Mesenchymal stem cell (in vitro differentiated cells and primary cell): ENCODE data around the gene NBPF12.
A peak's percentile ranks its signal among the peaks of the same experiment; 100 is the strongest.
"Not testable (repeated sequence)": the region's sequence is repeated elsewhere in the genome, so short reads cannot be mapped to it uniquely, and the experiment has no call there.

Experiments
- DNase-seq: peaks from one replicate; pipeline ENCODE4 v3.0.0-alpha.2; 2013
- H2AFZ ChIP-seq: one replicate; pipeline ENCODE4 v1.6.1; 2013; ENCODE audit warnings: low read depth, mild to moderate bottlenecking, control low read depth, inconsistent platforms, low read length, moderate library complexity
- H2AK5ac ChIP-seq: 2 replicates; pipeline ENCODE4 v1.6.1; 2013; ENCODE audit warnings: low read length, moderate library complexity, mild to moderate bottlenecking, inconsistent platforms; ENCODE audit not compliant: severe bottlenecking
- H2BK120ac ChIP-seq: one replicate; pipeline ENCODE4 v1.6.1; 2013; ENCODE audit warnings: low read depth, mild to moderate bottlenecking, inconsistent platforms, low read length, moderate library complexity
- H2BK12ac ChIP-seq, 2 experiments: one replicate each; pipeline ENCODE4 v1.6.1; 2013; ENCODE audit warnings: inconsistent platforms in 2 of 2, low read length in 2 of 2, mild to moderate bottlenecking in 2 of 2, moderate library complexity in 2 of 2, control low read depth in 1 of 2
- H2BK15ac ChIP-seq: one replicate; pipeline ENCODE4 v1.6.1; 2013; ENCODE audit warnings: mild to moderate bottlenecking, low read depth, inconsistent platforms; ENCODE audit not compliant: poor library complexity, severe bottlenecking
- H2BK5ac ChIP-seq: 2 replicates; pipeline ENCODE4 v1.6.1; 2013; ENCODE audit warnings: low read depth, mild to moderate bottlenecking, low read length, control low read depth, inconsistent platforms; ENCODE audit not compliant: poor library complexity, severe bottlenecking
- H3K14ac ChIP-seq, 2 experiments: one replicate each; pipeline ENCODE4 v1.6.1; 2013; ENCODE audit warnings: inconsistent platforms in 2 of 2, low read length in 2 of 2, control low read depth in 1 of 2, mild to moderate bottlenecking in 1 of 2, moderate library complexity in 1 of 2
- H3K18ac ChIP-seq, 2 experiments: one replicate each; pipeline ENCODE4 v1.6.1; 2013; ENCODE audit warnings: inconsistent platforms in 2 of 2, low read length in 2 of 2, control low read depth in 1 of 2, low read depth in 1 of 2, mild to moderate bottlenecking in 1 of 2
- H3K23ac ChIP-seq, 2 experiments: one replicate each; pipeline ENCODE4 v1.6.1; 2013; ENCODE audit warnings: inconsistent platforms in 2 of 2, low read length in 2 of 2, mild to moderate bottlenecking in 2 of 2, moderate library complexity in 2 of 2, control low read depth in 1 of 2
- H3K27ac ChIP-seq: 2 replicates; pipeline ENCODE4 v1.5.1; 2013; ENCODE audit warnings: mild to moderate bottlenecking, moderate library complexity, low read length, control low read depth, inconsistent platforms; ENCODE audit not compliant: poor library complexity, severe bottlenecking
- H3K27me3 ChIP-seq, 2 experiments: 2 replicates each; pipeline versions ENCODE4 v1.6.1 to v1.7.0; 2013; ENCODE audit warnings: low read length in 2 of 2, mild to moderate bottlenecking in 2 of 2, moderate library complexity in 2 of 2, control low read depth in 1 of 2, inconsistent platforms in 1 of 2; ENCODE audit not compliant: control insufficient read depth in 1 of 2, insufficient read depth in 1 of 2
- H3K36me3 ChIP-seq, 2 experiments: 2 replicates each; pipeline versions ENCODE4 v1.6.1 to v1.7.0; 2013; ENCODE audit warnings: low read length in 2 of 2, control low read depth in 1 of 2, inconsistent platforms in 1 of 2, low read depth in 1 of 2, mild to moderate bottlenecking in 1 of 2; ENCODE audit not compliant: insufficient read depth in 2 of 2, control insufficient read depth in 1 of 2
- H3K4ac ChIP-seq, 2 experiments: one replicate each; pipeline ENCODE4 v1.6.1; 2013; ENCODE audit warnings: inconsistent platforms in 2 of 2, low read length in 2 of 2, mild to moderate bottlenecking in 2 of 2, moderate library complexity in 2 of 2, control low read depth in 1 of 2, low read depth in 1 of 2
- H3K4me1 ChIP-seq: 2 replicates; pipeline ENCODE4 v1.6.1; 2013; ENCODE audit warnings: low read depth, low read length, control low read depth; ENCODE audit not compliant: control insufficient read depth, insufficient read depth
- H3K4me2 ChIP-seq: 2 replicates; pipeline ENCODE4 v1.6.1; 2013; ENCODE audit warnings: low read length, mild to moderate bottlenecking, inconsistent platforms; ENCODE audit not compliant: poor library complexity, severe bottlenecking
- H3K4me3 ChIP-seq, 2 experiments: 2 replicates each; pipeline versions ENCODE4 v1.5.1 to v1.7.0; 2013; ENCODE audit warnings: low read length in 2 of 2, mild to moderate bottlenecking in 2 of 2, control low read depth in 1 of 2, low read depth in 1 of 2; ENCODE audit not compliant: insufficient read depth in 1 of 2
- H3K79me1 ChIP-seq: replicated peaks from 2 replicates; pipeline ENCODE4 v1.6.1; 2013; ENCODE audit warnings: mild to moderate bottlenecking, control low read depth, low read length, inconsistent platforms; ENCODE audit not compliant: poor library complexity, severe bottlenecking
- H3K9ac ChIP-seq: 2 replicates; pipeline ENCODE4 v1.7.0; 2013; ENCODE audit warnings: mild to moderate bottlenecking, low read length, moderate library complexity
- H3K9me3 ChIP-seq: 2 replicates; pipeline ENCODE4 v1.7.0; 2013; ENCODE audit warnings: mild to moderate bottlenecking, low read length; ENCODE audit not compliant: control insufficient read depth
- H4K8ac ChIP-seq: one replicate; pipeline ENCODE4 v1.6.1; 2013; ENCODE audit warnings: inconsistent platforms, mild to moderate bottlenecking, low read length, moderate library complexity
- H4K91ac ChIP-seq: one replicate; pipeline ENCODE4 v1.6.1; 2013; ENCODE audit warnings: mild to moderate bottlenecking, low read length, inconsistent platforms
- WGBS: methylation state at CpG from one replicate; pipeline ENCODE4 v1.1.7; 2013; ENCODE audit warnings: mixed read lengths; 5-methylcytosine and 5-hydroxymethylcytosine counted together

NBPF12 gene

DNA sequence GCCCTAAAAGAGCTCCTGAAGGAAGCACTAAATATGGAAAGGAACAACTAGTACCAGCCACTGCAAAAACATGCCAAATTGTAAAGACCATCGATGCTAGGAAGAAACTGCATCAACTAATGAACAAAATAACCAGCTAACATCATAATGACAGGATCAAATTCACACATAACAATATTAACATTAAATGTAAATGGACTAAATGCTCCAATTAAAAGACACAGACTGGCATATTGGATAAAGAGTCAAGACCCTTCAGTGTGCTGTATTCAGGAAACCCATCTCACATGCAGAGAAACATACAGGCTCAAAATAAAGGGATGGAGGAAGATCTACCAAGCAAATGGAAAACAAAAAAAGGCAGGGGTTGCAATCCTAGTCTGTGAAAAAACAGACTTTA is 70.4 kb downstream of the NBPF12 start:
- not testable (repeated sequence) for DNase-seq, H3K4ac ChIP-seq, H3K23ac ChIP-seq, H4K91ac ChIP-seq, H3K18ac ChIP-seq, H2BK15ac ChIP-seq, H3K36me3 ChIP-seq, H2BK120ac ChIP-seq, H3K79me1 ChIP-seq, H3K9me3 ChIP-seq, H3K14ac ChIP-seq, H3K4me1 ChIP-seq, H3K9ac ChIP-seq, H2BK12ac ChIP-seq, H4K8ac ChIP-seq, H3K4me2 ChIP-seq, H2BK5ac ChIP-seq, H2AK5ac ChIP-seq, H3K27me3 ChIP-seq, H3K27ac ChIP-seq, H3K4me3 ChIP-seq, H2AFZ ChIP-seq
- no CpG with 5 or more reads among the region's 1 CpG for WGBS

DNA sequence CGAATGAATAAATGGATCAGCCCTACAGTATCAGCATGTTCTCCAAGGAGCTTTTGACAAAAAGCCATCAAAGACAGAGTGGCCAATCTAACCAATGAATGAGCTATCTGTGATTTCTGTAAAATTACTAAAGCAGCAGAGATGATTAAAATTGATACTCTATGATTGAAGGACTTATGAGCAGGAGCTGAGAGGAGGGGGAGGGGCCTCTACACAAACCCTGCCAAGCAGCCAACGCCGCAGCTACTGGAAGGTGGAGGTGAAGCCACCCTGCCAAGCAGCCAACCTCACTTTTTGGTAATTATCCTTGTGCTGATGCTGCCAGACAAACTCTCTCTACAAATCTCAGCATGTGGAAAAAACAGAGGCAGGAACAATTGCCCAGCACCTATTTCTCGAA is 88.9 kb downstream of the NBPF12 start:
- not testable (repeated sequence) for H3K9me3 ChIP-seq, H3K4ac ChIP-seq, H2BK5ac ChIP-seq, H3K36me3 ChIP-seq, H2BK120ac ChIP-seq, H3K4me1 ChIP-seq, H3K27ac ChIP-seq, H3K4me3 ChIP-seq, H2AFZ ChIP-seq, H4K91ac ChIP-seq, H3K79me1 ChIP-seq, H2AK5ac ChIP-seq, H2BK15ac ChIP-seq, H3K9ac ChIP-seq, H3K4me2 ChIP-seq, H4K8ac ChIP-seq, DNase-seq, H2BK12ac ChIP-seq, H3K18ac ChIP-seq, H3K27me3 ChIP-seq, H3K23ac ChIP-seq, H3K14ac ChIP-seq
- WGBS, result 76% methylated on average over 4 of the region's 4 CpGs

DNA sequence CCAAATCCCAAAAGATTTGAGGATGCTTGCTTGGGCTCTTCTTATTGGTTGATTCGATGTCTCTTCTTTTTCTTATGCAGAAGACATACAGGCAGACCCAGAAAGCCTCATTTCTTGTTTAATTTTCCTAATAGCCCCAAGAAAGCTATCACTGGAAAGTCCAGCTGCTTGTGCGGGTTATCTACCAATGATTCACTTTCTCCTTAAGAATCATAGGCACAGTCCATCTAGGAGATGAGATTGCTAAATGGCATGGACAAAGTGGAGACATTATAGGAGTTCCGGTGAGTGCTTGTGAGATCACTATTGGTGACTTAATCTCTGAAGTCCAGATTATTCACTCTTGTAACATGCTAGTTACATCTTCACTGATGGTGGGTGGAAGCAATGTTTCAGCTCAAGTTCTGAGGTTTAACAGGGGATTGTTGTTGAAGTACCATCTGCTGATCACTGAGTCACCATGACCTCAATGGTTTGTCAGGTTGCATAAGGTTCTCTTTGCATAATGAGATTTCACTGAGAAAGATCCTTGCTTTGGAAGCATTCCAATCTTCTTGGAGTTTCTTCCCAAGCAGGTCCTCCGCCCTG is 92.0 kb downstream of the NBPF12 start:
- H3K4ac ChIP-seq, H4K91ac ChIP-seq, H2BK12ac ChIP-seq, H3K27ac ChIP-seq, H4K8ac ChIP-seq, H3K4me1 ChIP-seq, H2BK15ac ChIP-seq, H3K36me3 ChIP-seq, H3K9ac ChIP-seq, H2BK120ac ChIP-seq, H2BK5ac ChIP-seq, H3K79me1 ChIP-seq, H3K9me3 ChIP-seq, H3K18ac ChIP-seq, H2AK5ac ChIP-seq, H3K23ac ChIP-seq, H3K4me2 ChIP-seq, H3K27me3 ChIP-seq, H3K14ac ChIP-seq, H3K4me3 ChIP-seq, H2AFZ ChIP-seq: not testable (repeated sequence)
- DNase-seq, result peak; percentile 6
- WGBS, result 83% methylated on average over 2 of the region's 4 CpGs

DNA sequence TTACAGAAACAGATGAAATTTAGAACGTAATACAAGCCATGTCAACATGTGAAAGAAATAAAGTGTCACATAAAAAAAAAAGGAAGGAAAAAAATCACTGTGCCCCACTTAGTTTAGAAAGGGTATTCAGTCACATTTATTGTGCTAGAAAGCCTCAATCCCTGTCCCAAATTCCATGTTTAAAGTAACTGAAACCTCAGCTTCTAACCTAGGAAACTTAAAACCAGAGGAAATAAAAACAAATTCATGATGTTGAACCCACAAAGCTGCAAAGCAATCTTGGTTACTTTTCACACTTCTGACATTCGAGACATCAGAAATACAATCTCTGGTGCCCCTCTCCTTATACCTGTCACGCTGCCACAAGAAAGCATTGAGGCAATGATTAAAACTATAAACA is 101.8 kb downstream of the NBPF12 start:
- no peak overlapping the region for H3K9ac ChIP-seq
- no peak overlapping the region for H4K8ac ChIP-seq

More for the DNA sequence above, 101.8 kb downstream of the NBPF12 start:
- Histone ChIP-seq H3K23ac (no peak overlapping the region), H2BK120ac (no peak overlapping the region), H3K14ac (no peak overlapping the region), H3K9me3 (no peaks in the 10 kb centered on the region), H3K79me1 (no peaks in the 10 kb centered on the region), H2AFZ (no peak overlapping the region), H3K4me2 (no peak overlapping the region), H3K27ac (no peak overlapping the region), H3K4me3 (no peak overlapping the region), H3K27me3 (no peaks in the 10 kb centered on the region), H3K36me3 (no peaks in the 10 kb centered on the region), H2BK5ac (no peak overlapping the region), H2BK15ac (no peak overlapping the region), H3K4me1 (no peaks in the 10 kb centered on the region), H2BK12ac (no peak overlapping the region), H3K18ac (no peak overlapping the region), H2AK5ac (no peak overlapping the region), H3K4ac (no peak overlapping the region), H4K91ac (no peak overlapping the region)
- 67% methylated on average over 2 of the region's 3 CpGs for WGBS
- no peak for DNase-seq
